Endothelial cell (in vitro differentiated cells): Measurements from ENCODE around the gene ELAVL3. TPM values are rescaled to one million over a fixed set of nuclear protein-coding genes. Genes with fewer than 3 reads are reported as not detected.
"Not testable (repeated sequence)": the region's sequence is repeated elsewhere in the genome, so short reads cannot be mapped to it uniquely, and the experiment has no call there.

Source experiments
- DNase-seq: peaks from one replicate; pipeline ENCODE4 v3.0.0; 2021; ENCODE audit warnings: low spot score
- H3K27ac Mint-ChIP-seq: one replicate; pipeline ENCODE4 v1.8.0; 2021; ENCODE audit warnings: mixed read lengths, inconsistent platforms; ENCODE audit not compliant: unreplicated experiment
- H3K27me3 Mint-ChIP-seq: one replicate; pipeline ENCODE4 v1.8.0; 2021; ENCODE audit warnings: mild to moderate bottlenecking, moderate library complexity, mixed read lengths, inconsistent platforms; ENCODE audit not compliant: unreplicated experiment
- H3K36me3 Mint-ChIP-seq: one replicate; pipeline ENCODE4 v1.8.0; 2021; ENCODE audit warnings: mild to moderate bottlenecking, low read depth, mixed read lengths, inconsistent platforms; ENCODE audit not compliant: unreplicated experiment
- H3K4me1 Mint-ChIP-seq: one replicate; pipeline ENCODE4 v1.8.0; 2021; ENCODE audit warnings: mild to moderate bottlenecking, mixed read lengths, inconsistent platforms; ENCODE audit not compliant: unreplicated experiment
- H3K4me3 Mint-ChIP-seq: one replicate; pipeline ENCODE4 v1.8.0; 2021; ENCODE audit warnings: mild to moderate bottlenecking, mixed read lengths, inconsistent platforms; ENCODE audit not compliant: unreplicated experiment
- H3K9me3 Mint-ChIP-seq: one replicate; pipeline ENCODE4 v1.8.0; 2021; ENCODE audit warnings: mixed read lengths, inconsistent platforms; ENCODE audit not compliant: unreplicated experiment
- total RNA-seq: library from RNA; stranded (reverse); fragmentation: NEBNext Ultra II Directional; extraction: Animal tissue kit (Norgen Biotek cat#: 25700); gene quantifications from one replicate; pipeline ENCODE4 v1.2.1, GENCODE V29; 2021; ENCODE audit not compliant: unreplicated experiment
- TF ChIP-seq, protein P1 (sequence below): fragments of 200-600 bp; sonication (generic); IDR thresholded peaks from one replicate; pipeline ENCODE4 v1.5.0; 2021; ENCODE audit warnings: antibody characterized with exemption; ENCODE audit not compliant: unreplicated experiment

ELAVL3 gene
- total RNA-seq, 1 donor from 2014 or later: 0.54 TPM

DNA sequence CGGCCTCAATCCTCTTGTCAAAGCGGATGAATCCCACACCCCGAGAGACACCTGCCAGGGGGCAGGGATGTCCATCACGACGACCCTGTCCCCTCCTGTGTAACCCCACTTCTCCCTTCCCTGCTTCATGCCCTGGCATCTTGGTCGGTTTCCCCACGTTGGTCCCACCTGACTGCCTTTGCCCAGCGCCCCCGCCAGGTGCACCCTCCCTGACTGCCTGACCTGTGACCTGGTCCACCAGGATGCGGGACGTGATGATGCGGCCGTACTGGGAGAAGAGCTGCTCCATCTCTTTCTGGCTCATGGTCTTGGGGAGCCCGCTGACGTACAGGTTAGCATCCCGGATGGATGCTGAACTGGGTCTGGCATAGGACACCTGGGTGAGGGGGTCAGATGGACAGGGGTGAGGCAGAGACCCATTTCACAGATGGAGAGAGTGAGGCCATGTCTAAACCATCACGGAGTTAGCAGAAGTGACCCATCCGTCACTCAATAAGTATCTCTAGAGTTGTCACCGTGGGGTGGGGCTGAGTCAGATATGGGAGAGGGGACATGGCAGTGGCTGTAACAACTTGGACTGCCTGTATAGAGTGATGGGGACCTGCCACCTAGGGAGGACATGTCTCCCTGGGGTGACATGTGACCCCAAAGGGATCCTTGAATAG, 22.5 kb downstream of the ELAVL3 start:
- TF ChIP-seq, protein P1, sequence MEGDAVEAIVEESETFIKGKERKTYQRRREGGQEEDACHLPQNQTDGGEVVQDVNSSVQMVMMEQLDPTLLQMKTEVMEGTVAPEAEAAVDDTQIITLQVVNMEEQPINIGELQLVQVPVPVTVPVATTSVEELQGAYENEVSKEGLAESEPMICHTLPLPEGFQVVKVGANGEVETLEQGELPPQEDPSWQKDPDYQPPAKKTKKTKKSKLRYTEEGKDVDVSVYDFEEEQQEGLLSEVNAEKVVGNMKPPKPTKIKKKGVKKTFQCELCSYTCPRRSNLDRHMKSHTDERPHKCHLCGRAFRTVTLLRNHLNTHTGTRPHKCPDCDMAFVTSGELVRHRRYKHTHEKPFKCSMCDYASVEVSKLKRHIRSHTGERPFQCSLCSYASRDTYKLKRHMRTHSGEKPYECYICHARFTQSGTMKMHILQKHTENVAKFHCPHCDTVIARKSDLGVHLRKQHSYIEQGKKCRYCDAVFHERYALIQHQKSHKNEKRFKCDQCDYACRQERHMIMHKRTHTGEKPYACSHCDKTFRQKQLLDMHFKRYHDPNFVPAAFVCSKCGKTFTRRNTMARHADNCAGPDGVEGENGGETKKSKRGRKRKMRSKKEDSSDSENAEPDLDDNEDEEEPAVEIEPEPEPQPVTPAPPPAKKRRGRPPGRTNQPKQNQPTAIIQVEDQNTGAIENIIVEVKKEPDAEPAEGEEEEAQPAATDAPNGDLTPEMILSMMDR: no peak
- H3K4me1 Mint-ChIP-seq: no peaks in the 10 kb centered on the region
- H3K27me3 Mint-ChIP-seq: peaks cover 3% of the 10 kb centered on the region
- no peak overlapping the region for H3K4me3 Mint-ChIP-seq
- no peaks in the 10 kb centered on the region for H3K9me3 Mint-ChIP-seq
- H3K36me3 Mint-ChIP-seq: peaks cover 3% of the 10 kb centered on the region
- no peak for DNase-seq
- no peak overlapping the region for H3K27ac Mint-ChIP-seq

DNA sequence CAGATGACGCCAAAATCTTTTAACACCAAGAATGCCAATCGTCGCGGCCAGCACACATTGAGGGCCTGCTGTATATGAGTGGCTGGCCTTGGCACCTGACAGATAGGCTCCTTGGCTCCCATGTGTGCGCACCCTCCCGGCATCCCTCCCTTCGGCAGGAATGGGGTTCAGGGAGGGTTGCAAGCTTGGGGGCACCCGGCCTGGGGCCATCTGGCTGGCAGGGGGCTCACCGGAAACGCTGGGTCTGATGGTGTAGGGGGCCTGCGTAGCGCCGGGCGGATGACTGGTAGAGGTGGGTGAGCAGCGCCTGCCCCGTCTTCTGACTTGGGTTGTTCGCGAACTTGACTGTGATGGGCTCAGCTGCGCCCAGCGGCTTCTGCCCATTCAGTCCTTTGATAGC, 23.0 kb downstream of the ELAVL3 start:
- H3K27me3 Mint-ChIP-seq: peaks cover 3% of the 10 kb centered on the region
- no peak for DNase-seq
- TF ChIP-seq, protein P1: no peak
- H3K36me3 Mint-ChIP-seq: peaks cover 3% of the 10 kb centered on the region
- no peak overlapping the region for H3K4me3 Mint-ChIP-seq
- no peak overlapping the region for H3K27ac Mint-ChIP-seq
- no peaks in the 10 kb centered on the region for H3K4me1 Mint-ChIP-seq
- no peaks in the 10 kb centered on the region for H3K9me3 Mint-ChIP-seq

DNA sequence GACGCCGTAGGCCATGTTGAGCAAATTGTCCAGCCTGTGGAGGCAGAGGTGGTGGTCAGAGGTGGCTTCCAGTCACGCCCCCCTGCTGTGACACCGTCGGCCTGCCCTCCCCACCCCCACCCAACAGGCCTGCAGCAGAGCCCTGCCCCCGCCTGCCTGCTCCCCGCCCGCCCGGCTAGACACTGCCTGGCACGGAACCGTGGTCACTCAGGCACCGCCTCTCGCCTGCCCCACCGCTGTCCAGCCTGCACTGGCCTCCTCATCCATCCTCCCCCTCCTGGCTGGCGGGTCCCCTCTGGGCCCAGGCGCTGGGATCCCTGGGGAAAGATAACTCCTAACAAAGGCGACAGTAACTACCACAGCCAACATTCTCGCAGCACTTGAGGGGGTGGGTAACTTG, 23.7 kb downstream of the ELAVL3 start:
- H3K27ac Mint-ChIP-seq: no peak overlapping the region
- no peak for DNase-seq
- no peaks in the 10 kb centered on the region for H3K9me3 Mint-ChIP-seq
- H3K36me3 Mint-ChIP-seq: peaks cover 3% of the 10 kb centered on the region
- H3K4me1 Mint-ChIP-seq: peaks cover 1% of the 10 kb centered on the region
- H3K27me3 Mint-ChIP-seq: peaks cover 3% of the 10 kb centered on the region
- TF ChIP-seq, protein P1: no peak
- no peak overlapping the region for H3K4me3 Mint-ChIP-seq

GRCh38 chr19:11456659-11457058, 24.2 kb downstream of the ELAVL3 start:
- Mint-ChIP-seq H3K27me3 (peaks cover 3% of the 10 kb centered on the region), H3K9me3 (no peaks in the 10 kb centered on the region), H3K27ac (no peak overlapping the region), H3K4me1 (peaks cover 2% of the 10 kb centered on the region), H3K4me3 (no peak overlapping the region), H3K36me3 (peaks cover 3% of the 10 kb centered on the region)
- DNase-seq: no peak
- TF ChIP-seq, protein P1: no peak

DNA sequence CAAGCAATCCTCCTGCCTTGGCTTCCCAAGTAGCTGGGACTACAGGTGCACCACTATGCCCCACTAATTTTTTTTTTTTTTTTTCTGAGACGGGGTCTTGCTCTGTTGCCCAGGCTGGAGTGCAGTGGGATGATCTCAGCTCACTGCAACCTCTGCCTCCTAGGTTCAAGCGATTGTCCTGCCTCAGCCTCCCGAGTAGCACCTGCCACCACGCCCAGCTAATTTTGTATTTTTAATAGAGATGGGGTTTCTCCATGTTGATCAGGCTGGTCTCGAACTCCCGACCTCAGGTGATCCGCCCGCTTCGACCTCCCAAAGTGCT, 25.7 kb downstream of the ELAVL3 start:
- H3K27me3 Mint-ChIP-seq, H3K4me1 Mint-ChIP-seq, H3K4me3 Mint-ChIP-seq, H3K27ac Mint-ChIP-seq, DNase-seq, H3K36me3 Mint-ChIP-seq, H3K9me3 Mint-ChIP-seq: not testable (repeated sequence)
